ENCODE data around the gene CEACAM4.
"Not testable (repeated sequence)": the region's sequence is repeated elsewhere in the genome, so short reads cannot be mapped to it uniquely, and the experiment has no call there.

The CEACAM4 gene

GRCh38 chr19:41666075-41666474, 39.2 kb upstream of the CEACAM4 start:
- H3K14ac ChIP-seq (ENCODE audit: low read length in 2 of 2), result no peak overlapping the region
- no peak overlapping the region for H2AK5ac ChIP-seq (ENCODE audit: low read length, severe bottlenecking)
- H2BK120ac ChIP-seq (ENCODE audit: low read depth, low read length), result no peak overlapping the region
- H3K23ac ChIP-seq (ENCODE audit: low read length in 2 of 2), result no peak overlapping the region
- no peak overlapping the region for H3K18ac ChIP-seq (ENCODE audit: low read depth in 1 of 2, low read length in 2 of 2)
- H2BK12ac ChIP-seq (ENCODE audit: low read length in 2 of 2), result no peak overlapping the region
- peak overlapping the region; percentile 12 for H4K91ac ChIP-seq (ENCODE audit: low read length)
- H3K4me2 ChIP-seq (ENCODE audit: low read length, poor library complexity, severe bottlenecking), result no peak overlapping the region
- 54% methylated on average over 2 of the region's 2 CpGs for WGBS
- H2AFZ ChIP-seq (ENCODE audit: low read depth, low read length), result no peak overlapping the region
- no peaks in the 10 kb centered on the region for H3K4me1 ChIP-seq (ENCODE audit: control insufficient read depth, insufficient read depth, low read depth, low read length)
- H3K4ac ChIP-seq (ENCODE audit: low read depth in 1 of 2, low read length in 2 of 2), result no peak overlapping the region
- H3K36me3 ChIP-seq (ENCODE audit: control insufficient read depth in 1 of 2, insufficient read depth in 2 of 2, low read depth in 1 of 2, low read length in 2 of 2), result no peaks in the 10 kb centered on the region
- H3K27ac ChIP-seq (ENCODE audit: low read length, poor library complexity, severe bottlenecking), result no peak overlapping the region
- H2BK15ac ChIP-seq (ENCODE audit: low read depth, poor library complexity, severe bottlenecking), result no peak overlapping the region
- H3K9me3 ChIP-seq (ENCODE audit: control insufficient read depth, low read length), result peaks cover 23% of the 10 kb centered on the region
- DNase-seq, result no peak
- H3K4me3 ChIP-seq (ENCODE audit: insufficient read depth in 1 of 2, low read depth in 1 of 2, low read length in 2 of 2), result no peak overlapping the region
- H4K8ac ChIP-seq (ENCODE audit: low read length), result no peak overlapping the region
- H3K27me3 ChIP-seq (ENCODE audit: control insufficient read depth in 1 of 2, insufficient read depth in 1 of 2, low read length in 2 of 2), result peaks cover 0 to 2% of the 10 kb centered on the region in 2 experiments
- no peaks in the 10 kb centered on the region for H3K79me1 ChIP-seq (replicated peaks; ENCODE audit: low read length, poor library complexity, severe bottlenecking)
- no peak overlapping the region for H2BK5ac ChIP-seq (ENCODE audit: low read depth, low read length, poor library complexity, severe bottlenecking)
- no peak overlapping the region for H3K9ac ChIP-seq (ENCODE audit: low read length)

- no peak overlapping the region for H2BK5ac ChIP-seq (ENCODE audit: low read depth, low read length, poor library complexity, severe bottlenecking)
- H3K36me3 ChIP-seq (ENCODE audit: control insufficient read depth in 1 of 2, insufficient read depth in 2 of 2, low read depth in 1 of 2, low read length in 2 of 2), result no peaks in the 10 kb centered on the region
- H3K9ac ChIP-seq (ENCODE audit: low read length), result no peak overlapping the region
- no peak overlapping the region for H2AK5ac ChIP-seq (ENCODE audit: low read length, severe bottlenecking)
- H4K8ac ChIP-seq (ENCODE audit: low read length), result no peak overlapping the region
- no peaks in the 10 kb centered on the region for H3K4me1 ChIP-seq (ENCODE audit: control insufficient read depth, insufficient read depth, low read depth, low read length)
- no peak overlapping the region for H3K4ac ChIP-seq (ENCODE audit: low read depth in 1 of 2, low read length in 2 of 2)
- H2BK120ac ChIP-seq (ENCODE audit: low read depth, low read length), result no peak overlapping the region
- H3K27me3 ChIP-seq (ENCODE audit: control insufficient read depth in 1 of 2, insufficient read depth in 1 of 2, low read length in 2 of 2), result peaks cover 0 to 11% of the 10 kb centered on the region in 2 experiments
- no peak overlapping the region for H3K4me2 ChIP-seq (ENCODE audit: low read length, poor library complexity, severe bottlenecking)
- no peak overlapping the region for H4K91ac ChIP-seq (ENCODE audit: low read length)
- no peak overlapping the region for H3K23ac ChIP-seq (ENCODE audit: low read length in 2 of 2)
- H2BK12ac ChIP-seq (ENCODE audit: low read length in 2 of 2), result no peak overlapping the region
- no peak overlapping the region for H2BK15ac ChIP-seq (ENCODE audit: low read depth, poor library complexity, severe bottlenecking)
- no peak for DNase-seq
- no peaks in the 10 kb centered on the region for H3K9me3 ChIP-seq (ENCODE audit: control insufficient read depth, low read length)
- H3K27ac ChIP-seq (ENCODE audit: low read length, poor library complexity, severe bottlenecking), result no peak overlapping the region
- H3K14ac ChIP-seq (ENCODE audit: low read length in 2 of 2), result no peak overlapping the region
- no peaks in the 10 kb centered on the region for H3K79me1 ChIP-seq (replicated peaks; ENCODE audit: low read length, poor library complexity, severe bottlenecking)
- 30% methylated on average over 2 of the region's 2 CpGs for WGBS
- H3K4me3 ChIP-seq (ENCODE audit: insufficient read depth in 1 of 2, low read depth in 1 of 2, low read length in 2 of 2), result no peak overlapping the region
- H3K18ac ChIP-seq (ENCODE audit: low read depth in 1 of 2, low read length in 2 of 2), result no peak overlapping the region
- H2AFZ ChIP-seq (ENCODE audit: low read depth, low read length), result no peak overlapping the region
These were observed 30.3 kb upstream of the CEACAM4 start for GRCh38 chr19:41657157-41657556.

GRCh38 chr19:41656756-41657155, 29.9 kb upstream of the CEACAM4 start:
- H3K9me3 ChIP-seq (ENCODE audit: control insufficient read depth, low read length); H3K79me1 ChIP-seq (replicated peaks; ENCODE audit: low read length, poor library complexity, severe bottlenecking); H3K23ac ChIP-seq (ENCODE audit: low read length in 2 of 2); H3K14ac ChIP-seq (ENCODE audit: low read length in 2 of 2); H3K18ac ChIP-seq (ENCODE audit: low read depth in 1 of 2, low read length in 2 of 2); H4K91ac ChIP-seq (ENCODE audit: low read length); H2BK12ac ChIP-seq (ENCODE audit: low read length in 2 of 2); H3K4ac ChIP-seq (ENCODE audit: low read depth in 1 of 2, low read length in 2 of 2); H3K4me3 ChIP-seq (ENCODE audit: insufficient read depth in 1 of 2, low read depth in 1 of 2, low read length in 2 of 2); DNase-seq; H3K9ac ChIP-seq (ENCODE audit: low read length); H2BK120ac ChIP-seq (ENCODE audit: low read depth, low read length); H3K4me1 ChIP-seq (ENCODE audit: control insufficient read depth, insufficient read depth, low read depth, low read length); H3K4me2 ChIP-seq (ENCODE audit: low read length, poor library complexity, severe bottlenecking); H2BK15ac ChIP-seq (ENCODE audit: low read depth, poor library complexity, severe bottlenecking); H3K36me3 ChIP-seq (ENCODE audit: control insufficient read depth in 1 of 2, insufficient read depth in 2 of 2, low read depth in 1 of 2, low read length in 2 of 2); H4K8ac ChIP-seq (ENCODE audit: low read length); H2BK5ac ChIP-seq (ENCODE audit: low read depth, low read length, poor library complexity, severe bottlenecking); H3K27ac ChIP-seq (ENCODE audit: low read length, poor library complexity, severe bottlenecking); H2AK5ac ChIP-seq (ENCODE audit: low read length, severe bottlenecking); H2AFZ ChIP-seq (ENCODE audit: low read depth, low read length): not testable (repeated sequence)
- 10% methylated on average over 2 of the region's 2 CpGs for WGBS
- H3K27me3 ChIP-seq (ENCODE audit: control insufficient read depth in 1 of 2, insufficient read depth in 1 of 2, low read length in 2 of 2), result peaks cover 0 to 13% of the 10 kb centered on the region in 2 experiments

- Histone ChIP-seq H3K4me3 (ENCODE audit: insufficient read depth in 1 of 2, low read depth in 1 of 2, low read length in 2 of 2) (no peak overlapping the region), H3K4me2 (ENCODE audit: low read length, poor library complexity, severe bottlenecking) (no peak overlapping the region), H3K36me3 (ENCODE audit: control insufficient read depth in 1 of 2, insufficient read depth in 2 of 2, low read depth in 1 of 2, low read length in 2 of 2) (no peaks in the 10 kb centered on the region), H3K9ac (ENCODE audit: low read length) (no peak overlapping the region), H2AK5ac (ENCODE audit: low read length, severe bottlenecking) (no peak overlapping the region), H2AFZ (ENCODE audit: low read depth, low read length) (no peak overlapping the region), H3K4ac (ENCODE audit: low read depth in 1 of 2, low read length in 2 of 2) (no peak overlapping the region), H2BK120ac (ENCODE audit: low read depth, low read length) (no peak overlapping the region), H2BK15ac (ENCODE audit: low read depth, poor library complexity, severe bottlenecking) (no peak overlapping the region), H3K9me3 (ENCODE audit: control insufficient read depth, low read length) (no peaks in the 10 kb centered on the region), H4K91ac (ENCODE audit: low read length) (no peak overlapping the region), H3K23ac (ENCODE audit: low read length in 2 of 2) (no peak overlapping the region), H3K27ac (ENCODE audit: low read length, poor library complexity, severe bottlenecking) (no peak overlapping the region), H2BK5ac (ENCODE audit: low read depth, low read length, poor library complexity, severe bottlenecking) (no peak overlapping the region), H2BK12ac (ENCODE audit: low read length in 2 of 2) (no peak overlapping the region), H3K18ac (ENCODE audit: low read depth in 1 of 2, low read length in 2 of 2) (no peak overlapping the region), H3K14ac (ENCODE audit: low read length in 2 of 2) (no peak overlapping the region), H3K4me1 (ENCODE audit: control insufficient read depth, insufficient read depth, low read depth, low read length) (no peaks in the 10 kb centered on the region), H4K8ac (ENCODE audit: low read length) (no peak overlapping the region), H3K79me1 (replicated peaks; ENCODE audit: low read length, poor library complexity, severe bottlenecking) (no peaks in the 10 kb centered on the region), H3K27me3 (ENCODE audit: control insufficient read depth in 1 of 2, insufficient read depth in 1 of 2, low read length in 2 of 2) (peaks cover 0 to 24% of the 10 kb centered on the region in 2 experiments)
- DNase-seq, result no peak
- 46% methylated on average over 5 of the region's 5 CpGs for WGBS
These were observed 25.4 kb upstream of the CEACAM4 start for GRCh38 chr19:41652250-41652649.
